G401.6 (cell line): ENCODE data around the gene NEXMIF.
"Not testable (repeated sequence)": the region's sequence is repeated elsewhere in the genome, so short reads cannot be mapped to it uniquely, and the experiment has no call there.

Source experiments
- FAIRE-seq: peaks from 2 replicates; lab custom pipeline; 2012; peaks lifted over from hg19 to GRCh38; lab: Jason Lieb, UNC

The NEXMIF gene

DNA sequence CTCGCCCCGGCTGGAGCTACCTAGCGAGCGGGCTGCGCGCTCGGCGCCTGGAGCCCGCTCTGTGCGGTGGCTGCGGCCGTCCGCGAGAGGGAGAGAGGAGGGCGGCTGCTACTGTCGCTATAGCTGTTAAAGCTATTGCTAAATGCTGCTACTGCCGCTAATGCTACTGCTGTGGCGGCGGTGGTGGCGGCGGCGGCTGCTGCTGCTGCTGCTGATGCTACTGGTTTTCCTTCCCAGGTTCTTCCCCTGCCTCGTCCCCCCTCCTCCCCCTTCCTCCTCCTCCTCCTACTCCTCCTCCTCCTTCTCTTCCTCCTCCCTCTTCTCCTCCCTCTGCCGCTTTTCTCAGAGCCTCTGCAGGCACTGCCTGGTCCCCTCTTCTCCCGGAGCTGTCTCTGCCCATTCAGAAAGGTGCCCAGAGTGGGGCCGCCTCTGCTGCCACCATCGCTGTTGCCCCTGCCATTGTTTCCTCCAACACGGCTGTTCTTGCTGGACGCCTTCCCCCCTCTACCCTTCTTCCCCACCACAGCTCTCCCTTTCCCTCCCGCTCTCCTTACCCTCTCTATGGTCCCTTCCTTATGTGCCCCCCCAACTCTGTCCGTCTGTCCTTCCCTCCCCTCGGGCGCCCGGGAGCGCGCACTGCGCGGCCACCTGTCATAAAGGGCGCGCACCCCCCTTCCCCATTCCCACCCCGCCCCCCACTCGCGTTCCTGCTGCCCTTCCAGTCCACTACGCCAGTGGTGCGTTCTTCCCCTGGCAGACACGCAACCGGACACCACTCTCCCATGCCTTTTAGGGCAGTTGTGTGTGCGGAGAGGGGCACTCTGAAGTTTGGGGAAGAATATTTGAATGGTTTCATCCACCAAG is at the start of gene NEXMIF:
Gene NEXMIF, minus strand, starts transcription at position 228 of the 864 bp plus-strand sequence.
- no peak for FAIRE-seq

DNA sequence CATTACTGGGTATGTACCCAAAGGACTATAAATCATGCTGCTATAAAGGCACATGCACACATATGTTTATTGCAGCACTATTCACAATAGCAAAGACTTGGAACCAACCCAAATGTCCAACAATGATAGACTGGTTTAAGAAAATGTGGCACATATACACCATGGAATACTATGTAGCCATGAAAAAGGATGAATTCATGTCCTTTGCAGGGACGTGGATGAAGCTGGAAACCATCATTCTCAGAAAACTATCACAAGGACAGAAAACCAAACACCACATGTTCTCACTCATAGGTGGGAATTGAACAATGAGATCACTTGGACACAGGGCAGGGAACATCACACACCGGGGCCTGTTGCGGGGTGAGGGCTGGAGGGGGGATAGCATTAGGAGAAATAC is 36.7 kb upstream of the NEXMIF start:
- FAIRE-seq, result not testable (repeated sequence)

DNA sequence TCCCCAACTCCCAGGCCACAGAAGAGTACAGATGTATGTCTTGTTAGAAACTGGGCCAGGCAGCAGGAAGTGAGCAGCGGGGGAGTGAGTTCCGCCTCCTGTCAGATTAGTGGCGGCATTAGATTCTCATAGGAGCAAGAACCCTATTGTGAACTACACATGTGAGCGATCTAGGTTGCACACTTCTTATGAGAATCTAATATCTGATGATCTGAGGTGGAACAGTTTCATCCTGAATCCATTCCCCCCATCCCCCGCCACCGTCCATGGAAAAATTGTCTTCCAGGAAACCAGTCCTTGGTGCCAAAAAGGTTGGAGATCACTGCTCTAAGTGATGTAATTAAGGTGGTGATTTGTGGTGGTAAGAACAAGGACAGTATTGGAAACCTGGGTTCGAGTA is 24.5 kb upstream of the NEXMIF start:
- FAIRE-seq, result no peak

DNA sequence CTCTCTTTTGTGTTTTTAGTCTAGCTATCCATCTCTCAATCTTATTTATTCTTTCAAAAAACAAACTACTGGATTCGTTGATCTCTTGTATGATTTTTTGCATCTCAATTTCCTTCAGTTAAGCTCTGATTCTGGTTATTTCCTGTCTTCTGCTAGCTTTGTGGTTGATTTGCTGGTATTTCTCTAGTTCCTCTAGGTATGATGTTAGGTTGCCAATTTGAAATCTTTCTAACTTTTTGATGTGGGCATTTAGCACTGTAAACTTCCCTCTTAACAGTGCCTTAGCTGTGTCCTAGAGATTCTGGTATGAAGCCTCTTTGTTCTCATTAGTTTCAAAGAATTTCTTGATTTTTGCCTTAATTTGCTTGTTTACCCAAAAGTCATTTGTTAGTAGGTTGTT is 15.2 kb upstream of the NEXMIF start:
- FAIRE-seq, result no peak

DNA sequence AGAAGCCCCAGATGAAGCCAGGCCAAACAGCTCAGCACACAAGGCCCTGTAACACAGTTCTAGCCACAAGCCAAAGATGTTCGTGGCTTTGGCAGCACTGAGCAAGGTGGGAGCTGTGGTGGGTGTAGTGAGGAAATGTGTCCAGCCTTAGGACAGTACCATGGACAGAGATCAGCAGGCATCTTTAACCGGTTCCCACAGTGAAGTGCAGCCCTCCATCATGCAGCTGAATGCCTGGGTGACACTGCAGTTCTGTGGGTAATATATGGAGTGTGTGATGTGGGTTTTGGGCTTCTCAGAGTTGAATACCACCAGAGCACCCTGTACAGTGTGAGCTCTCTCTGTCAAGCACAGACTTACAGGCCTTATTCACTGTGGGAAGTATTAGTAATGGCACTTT is 6.0 kb upstream of the NEXMIF start:
- no peak for FAIRE-seq

DNA sequence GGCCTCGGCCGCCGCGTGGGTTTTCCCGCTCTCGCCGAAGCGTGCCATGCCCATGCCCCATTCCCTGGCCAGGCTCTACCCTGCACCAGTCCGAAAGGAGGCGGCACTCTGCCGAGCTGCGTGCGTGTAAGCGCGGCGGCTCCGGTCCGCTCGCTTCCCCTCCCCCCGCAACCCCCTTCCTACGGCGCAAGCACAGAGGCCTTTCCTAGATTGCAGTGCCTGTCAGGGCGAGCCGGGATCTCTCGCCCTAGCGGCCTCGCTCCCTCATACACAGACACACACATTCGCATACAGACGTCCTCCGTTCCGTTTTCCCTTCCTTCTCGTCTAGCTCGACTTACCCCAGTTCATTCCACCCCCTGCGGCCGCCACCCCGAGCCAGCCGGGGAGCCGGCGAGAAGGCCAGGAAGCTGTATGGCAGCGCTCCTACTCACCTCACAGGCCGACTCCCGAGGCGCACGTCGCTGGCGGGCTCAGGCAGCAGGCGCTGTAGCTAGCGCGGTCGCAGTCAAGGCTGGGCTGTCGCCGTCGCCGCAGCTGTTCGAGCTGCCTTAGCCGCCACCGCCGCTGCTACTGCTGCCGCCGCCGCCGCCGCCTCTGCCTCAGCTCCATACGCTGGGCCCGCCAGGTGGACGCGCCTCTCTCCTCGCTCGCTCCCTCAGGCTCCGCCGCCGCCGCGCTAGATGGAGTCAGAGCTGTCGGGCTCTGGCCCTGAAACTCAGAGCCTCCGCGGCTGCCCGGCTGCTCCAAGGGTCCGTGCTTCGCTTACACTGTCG is 615 bp downstream of the NEXMIF start:
- no peak for FAIRE-seq

DNA sequence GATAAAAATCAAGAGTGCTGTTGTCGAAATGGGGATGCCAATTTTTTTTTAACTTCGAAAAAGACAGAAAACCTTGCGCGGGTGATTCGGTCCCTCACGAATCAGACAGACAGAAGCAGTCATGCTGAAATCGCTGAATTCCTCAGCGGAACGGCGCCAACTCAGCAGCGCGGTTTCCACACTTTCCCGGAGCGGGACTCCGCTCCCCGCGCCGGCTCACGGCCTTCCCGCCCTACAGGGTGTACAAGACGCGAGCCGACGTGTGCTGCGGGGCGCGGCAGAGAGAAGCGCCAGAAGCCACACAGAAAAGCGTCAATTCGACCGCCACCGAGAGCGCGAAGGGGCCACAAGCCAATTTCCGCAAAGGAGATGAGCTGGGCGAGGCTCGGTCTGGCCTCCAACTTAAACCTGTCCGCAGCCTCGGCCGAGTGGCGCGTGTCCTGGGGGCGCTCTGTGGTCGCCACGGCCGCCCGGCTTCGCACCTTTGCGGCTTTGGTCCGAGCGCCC is 1.3 kb downstream of the NEXMIF start:
- no peak for FAIRE-seq

DNA sequence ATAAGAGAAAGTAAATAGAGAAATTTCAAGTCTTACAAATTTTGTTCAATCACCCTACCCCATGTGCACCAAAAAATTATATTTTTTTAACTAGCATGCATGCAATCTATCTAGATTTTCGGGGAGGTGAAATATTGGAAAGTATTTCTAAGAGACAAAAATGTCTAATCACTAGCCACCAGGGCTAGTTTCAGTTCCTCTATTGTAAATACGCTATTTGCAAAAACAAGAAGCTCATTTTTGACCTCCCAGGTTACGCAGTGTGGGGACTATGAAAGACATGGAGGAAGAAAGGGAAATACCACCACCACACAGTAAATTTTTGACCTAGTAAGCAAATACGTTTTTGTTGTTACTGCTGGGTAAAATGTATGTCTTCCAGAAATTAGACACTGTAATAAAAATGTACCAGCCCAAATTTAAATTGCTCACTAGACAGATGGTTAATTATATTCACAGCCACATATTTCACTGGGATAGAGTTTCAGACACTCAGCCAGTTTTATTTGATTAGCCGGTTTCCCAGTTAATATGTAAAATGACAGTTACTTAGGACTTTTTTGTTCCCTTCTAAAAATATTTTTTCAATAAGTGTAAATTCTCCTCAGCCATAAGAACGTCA is 2.2 kb downstream of the NEXMIF start:
- no peak for FAIRE-seq

DNA sequence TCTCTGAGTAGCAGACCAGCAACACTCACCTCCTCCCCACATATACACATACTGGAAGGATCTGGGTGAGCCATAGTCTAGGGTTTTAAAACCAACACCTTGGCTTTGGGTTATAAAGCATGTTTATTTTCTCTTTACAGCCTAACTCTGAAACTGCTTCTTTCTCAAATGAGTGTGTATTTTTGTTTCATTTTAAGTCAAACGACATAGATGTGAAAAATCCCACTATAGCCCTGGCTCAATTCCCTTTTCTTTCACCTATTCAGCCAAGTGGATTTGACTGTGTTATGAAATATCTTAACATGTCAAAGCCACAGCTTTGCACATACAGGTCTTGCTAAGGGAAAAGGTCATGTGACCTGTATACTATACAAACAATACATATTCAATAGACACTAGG is 13.8 kb downstream of the NEXMIF start:
- no peak for FAIRE-seq

DNA sequence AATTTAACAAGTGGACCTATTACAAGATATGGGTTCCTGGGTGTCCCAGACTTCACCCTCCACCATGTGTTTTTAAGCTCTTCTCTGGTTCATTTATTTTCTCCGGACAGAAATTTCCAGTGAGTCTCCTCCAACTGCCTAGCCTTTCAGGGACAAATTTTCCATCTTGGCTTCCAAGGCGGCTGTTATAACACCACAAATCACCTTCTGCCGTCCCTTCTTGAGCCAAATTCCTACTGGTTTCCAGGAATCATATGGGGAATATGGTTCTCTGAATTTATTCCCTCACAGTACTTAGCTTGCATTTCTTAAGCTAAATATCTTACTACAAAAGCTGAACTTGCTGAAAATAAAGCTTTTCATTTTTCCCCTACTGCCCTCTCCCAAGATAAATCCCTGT is 18.8 kb downstream of the NEXMIF start:
- no peak for FAIRE-seq

DNA sequence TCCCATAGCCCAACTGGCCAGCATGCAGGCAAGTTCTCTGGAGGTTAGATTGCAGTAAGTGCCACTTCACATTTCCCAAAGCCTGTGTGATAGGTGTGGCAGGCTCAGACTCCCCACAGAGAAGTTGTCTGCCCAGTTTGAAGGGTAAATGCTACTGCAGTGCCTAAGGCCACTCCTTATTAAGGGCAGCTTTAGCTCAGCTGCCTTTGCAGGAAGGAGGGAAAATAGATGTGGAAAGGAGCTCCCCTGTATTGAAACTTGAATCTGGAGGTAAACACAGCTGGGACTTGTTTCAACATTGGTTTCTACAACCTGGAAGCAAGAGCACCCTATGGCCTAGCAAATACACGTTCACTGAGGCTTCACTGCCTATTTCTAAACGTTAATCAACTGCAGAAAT is 22.4 kb downstream of the NEXMIF start:
- FAIRE-seq, result no peak

DNA sequence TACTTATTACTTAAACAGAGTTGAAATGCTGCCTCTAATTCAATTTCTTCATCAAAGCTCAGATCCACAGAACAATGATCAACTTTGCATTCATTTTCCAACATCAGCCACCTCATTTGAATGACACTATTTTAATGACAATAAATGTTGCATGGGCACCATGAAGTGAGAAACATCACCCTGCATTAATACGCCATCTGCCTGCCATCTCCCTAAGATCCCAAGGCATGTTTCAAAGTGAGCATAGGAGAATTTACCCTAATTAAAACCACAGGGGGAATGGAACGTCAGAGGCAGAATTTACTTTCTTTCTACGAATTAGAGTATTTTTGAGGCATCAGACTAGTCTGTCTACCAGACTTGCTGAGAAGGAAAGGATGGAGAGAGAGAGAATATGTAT is 32.7 kb downstream of the NEXMIF start:
- FAIRE-seq, result no peak

DNA sequence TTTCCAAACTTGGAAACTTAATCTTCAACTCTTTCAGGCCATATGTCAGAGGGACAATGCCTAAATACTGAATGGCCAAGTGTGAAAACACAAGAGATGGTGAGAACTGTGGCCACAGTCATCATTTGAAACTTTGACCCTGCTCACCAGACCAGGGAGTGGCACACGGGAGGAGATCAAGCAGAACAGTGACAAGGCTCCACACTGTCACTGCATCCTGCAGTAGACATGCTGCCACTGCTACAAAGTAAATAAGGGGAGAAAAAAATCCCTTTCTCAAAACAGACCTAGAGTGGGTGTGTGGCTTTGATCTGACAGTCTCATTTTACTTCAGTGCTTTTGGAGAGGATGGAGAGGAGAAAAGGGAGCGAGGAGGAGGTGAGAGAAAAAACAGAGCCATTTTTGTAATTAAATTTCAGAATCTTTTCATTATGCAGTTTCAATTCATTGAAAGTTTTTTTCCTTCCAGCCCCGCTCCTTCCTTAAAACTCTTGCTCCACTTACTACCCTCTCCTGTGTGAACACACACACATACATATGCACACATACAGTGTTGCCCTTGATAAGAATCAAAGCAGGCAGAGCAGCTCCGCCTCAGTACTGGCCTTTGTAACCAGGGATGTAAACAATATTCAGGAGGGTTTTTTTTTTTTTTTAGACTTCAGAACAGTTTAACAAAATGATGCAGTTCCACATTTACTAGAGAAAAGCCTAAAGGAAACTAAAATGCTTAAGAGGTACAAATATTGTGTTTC is 34.4 kb downstream of the NEXMIF start:
- no peak for FAIRE-seq

DNA sequence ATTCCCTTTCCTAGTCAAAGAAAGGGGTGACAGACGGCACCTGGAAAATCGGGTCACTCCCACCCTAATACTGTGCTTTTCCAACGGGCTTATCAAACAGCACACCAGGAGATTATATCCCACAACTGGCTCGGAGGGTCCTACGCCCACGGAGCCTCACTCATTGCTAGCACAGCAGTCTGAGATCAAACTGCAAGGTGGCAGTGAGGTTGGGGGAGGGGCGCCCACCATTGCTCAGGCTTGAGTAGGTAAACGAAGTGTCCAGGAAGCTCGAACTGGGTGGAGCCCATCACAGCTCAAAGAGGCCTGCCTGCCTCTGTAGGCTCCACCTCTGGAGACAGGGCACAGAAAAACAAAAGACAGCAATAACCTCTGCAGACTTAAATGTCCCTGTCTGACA is 42.9 kb downstream of the NEXMIF start:
- not testable (repeated sequence) for FAIRE-seq

DNA sequence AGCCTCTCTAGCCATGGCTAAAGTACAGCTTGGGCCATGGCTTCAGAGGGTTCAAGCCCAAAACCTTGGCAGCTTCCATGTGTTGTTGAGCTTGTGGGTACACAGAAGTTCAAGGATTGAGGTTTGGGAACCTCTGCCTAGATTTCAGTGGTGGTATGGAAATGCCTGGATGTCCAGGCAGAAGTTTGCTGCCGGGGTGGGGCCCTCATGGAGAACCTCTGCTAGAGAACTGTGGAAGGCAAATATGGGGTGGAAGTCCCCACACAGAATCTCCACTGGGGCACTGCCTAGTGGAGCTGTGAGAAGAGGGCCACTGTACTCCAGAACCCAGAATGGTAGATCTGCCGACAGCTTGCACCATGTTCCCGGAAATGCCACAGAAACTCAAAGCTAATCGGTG is 59.5 kb downstream of the NEXMIF start:
- FAIRE-seq, result no peak

DNA sequence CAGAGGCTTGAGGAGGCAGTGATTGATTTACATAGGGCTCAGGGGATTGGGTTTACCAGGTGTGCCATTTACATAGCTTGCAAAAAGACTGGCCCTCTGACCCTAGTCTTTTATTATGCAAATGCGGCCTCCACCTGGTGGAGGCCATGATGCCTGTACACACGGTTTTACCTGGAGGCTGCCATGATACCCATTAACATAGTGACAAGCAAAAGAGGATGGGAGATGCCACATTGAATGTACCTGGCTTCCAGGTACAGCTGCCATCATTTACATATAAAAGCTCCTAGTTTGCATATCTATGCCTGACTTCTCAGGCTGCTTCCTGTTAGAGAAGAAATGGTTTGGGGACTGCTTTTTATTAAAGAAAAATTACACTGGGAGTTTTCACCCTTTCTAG is 72.0 kb downstream of the NEXMIF start:
- no peak for FAIRE-seq

DNA sequence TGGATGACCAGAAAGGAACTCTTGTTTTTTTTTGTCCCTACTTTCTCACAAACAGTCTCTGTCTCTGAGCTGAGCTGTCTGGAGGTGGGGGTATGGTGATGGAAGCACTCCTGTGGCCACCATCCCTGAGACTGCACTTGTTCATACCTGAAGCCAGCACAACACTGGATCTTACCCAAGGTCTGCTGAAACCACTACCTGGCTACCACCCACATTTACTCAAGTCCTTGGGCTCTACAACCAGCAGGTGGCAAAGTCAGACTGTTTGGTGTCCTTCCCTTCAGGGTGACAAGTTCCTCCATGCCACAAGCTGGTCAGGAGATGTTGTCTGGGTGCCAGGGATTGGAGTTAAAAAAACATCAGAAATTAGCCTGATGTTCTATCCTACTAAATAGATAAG is 89.7 kb downstream of the NEXMIF start:
- FAIRE-seq, result no peak

DNA sequence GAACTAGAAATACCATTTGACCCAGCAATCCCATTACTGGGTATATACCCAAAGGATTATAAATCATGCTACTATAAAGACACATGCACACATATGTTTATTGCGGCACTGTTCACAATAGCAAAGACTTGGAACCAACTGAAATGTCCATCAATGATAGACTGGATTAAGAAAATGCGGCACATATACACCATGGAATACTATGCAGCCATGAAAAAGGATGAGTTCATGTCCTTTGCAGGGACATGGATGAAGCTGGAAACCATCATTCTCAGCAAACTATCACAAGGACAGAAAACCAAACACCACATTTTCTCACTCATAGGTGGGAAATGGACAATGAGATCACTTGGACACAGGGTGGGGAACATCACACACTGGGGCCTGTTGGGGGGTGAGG is 105.5 kb downstream of the NEXMIF start:
- not testable (repeated sequence) for FAIRE-seq

DNA sequence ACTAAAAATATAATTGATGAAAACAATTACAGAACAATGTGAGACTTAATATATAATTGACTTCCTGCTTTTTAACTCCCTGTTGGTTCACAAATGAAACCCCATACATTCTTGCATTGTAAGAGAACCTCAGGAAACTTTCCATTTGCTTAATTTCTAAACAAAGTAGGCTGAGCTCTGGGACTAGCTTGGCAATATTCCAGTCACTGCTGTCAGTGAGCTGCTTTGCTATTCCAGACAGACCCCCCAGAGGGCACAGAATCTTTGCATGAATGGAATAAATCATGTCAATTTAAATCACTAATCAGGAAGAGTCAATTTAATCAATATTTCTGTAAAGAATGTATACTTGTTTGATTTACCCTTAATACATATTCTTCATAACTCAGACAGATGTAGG is 110.6 kb downstream of the NEXMIF start:
- FAIRE-seq, result no peak

DNA sequence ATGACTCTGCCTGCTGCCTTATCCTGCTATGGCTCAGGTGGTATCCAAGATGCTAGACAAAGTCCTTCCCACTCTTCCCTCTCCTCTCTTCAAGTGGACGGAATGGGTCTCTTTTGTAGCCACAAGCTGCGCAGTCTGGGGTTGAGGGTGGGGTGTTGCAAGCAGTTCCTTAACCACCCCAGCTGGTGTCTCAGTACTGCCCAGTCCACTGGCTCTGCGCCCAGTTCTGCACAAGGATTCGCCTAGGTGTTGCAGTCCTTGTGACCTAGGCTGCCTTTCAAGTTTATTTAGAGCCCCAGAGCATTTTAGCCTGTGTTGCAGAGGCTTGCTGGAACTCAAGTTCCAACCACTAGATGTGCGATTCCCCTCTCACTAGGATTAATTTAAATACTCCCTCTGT is 120.7 kb downstream of the NEXMIF start:
- FAIRE-seq, result no peak

DNA sequence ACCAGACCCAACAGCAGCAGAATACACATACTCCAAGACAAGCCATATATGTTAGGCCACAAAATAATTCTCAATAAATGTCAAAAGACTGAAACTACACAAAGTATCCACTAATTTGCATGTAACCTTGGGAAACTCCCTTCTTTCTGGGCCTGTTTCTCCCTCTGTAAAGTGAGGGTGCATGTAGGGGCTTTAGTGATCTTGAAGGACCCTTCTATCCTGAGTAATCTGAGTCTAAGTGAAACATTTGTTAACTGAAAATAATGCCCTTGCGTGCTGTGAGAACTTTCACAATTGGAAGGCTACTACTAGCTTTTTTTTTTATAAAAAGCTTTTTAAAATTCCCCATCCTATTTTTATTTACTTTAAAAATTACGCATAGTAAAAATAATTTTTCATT is 125.2 kb downstream of the NEXMIF start:
- FAIRE-seq, result no peak

DNA sequence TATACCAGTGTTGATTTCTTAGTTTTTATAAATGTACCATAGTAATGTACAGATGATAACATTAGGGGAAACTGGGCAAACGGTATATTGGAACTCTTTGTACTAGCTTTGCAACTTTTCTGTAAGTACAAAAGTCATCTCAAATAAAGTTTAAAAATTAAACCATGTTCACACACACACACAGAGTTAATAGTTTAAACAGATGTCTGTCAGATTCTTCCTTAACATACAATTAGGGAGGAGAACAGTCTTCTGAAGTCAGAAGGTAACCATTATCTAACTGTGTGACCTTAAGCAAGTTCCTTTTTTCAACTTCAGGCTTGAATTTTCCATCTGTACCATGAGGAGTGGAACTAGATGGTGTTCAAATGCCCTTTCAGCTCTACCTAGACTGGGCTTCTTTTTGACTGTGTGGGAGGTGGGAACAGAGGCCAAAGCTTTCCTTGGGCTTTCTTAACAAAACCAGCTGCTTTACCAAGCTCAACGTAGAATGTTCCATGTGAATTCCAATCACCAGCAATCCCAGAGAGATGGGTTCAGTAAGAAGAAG is 127.8 kb downstream of the NEXMIF start:
- FAIRE-seq, result no peak
